Esophagus squamous epithelium (tissue), 5 donors: Measurements from ENCODE around the gene RIC8A. TPM values are rescaled to one million over a fixed set of nuclear protein-coding genes. Genes with fewer than 3 reads are reported as not detected.

ENCODE experiments used
- DNase-seq: peaks from one replicate; lab custom pipeline; 2025; lab: John Stamatoyannopoulos, UW
- H3K27ac ChIP-seq, 4 donors: fragments of 200-600 bp; sonication (generic); one replicate each; pipeline ENCODE4 v1.5.1; 2016 to 2019; ENCODE audit warnings: mild to moderate bottlenecking in 1 of 4
- H3K27me3 ChIP-seq, 4 donors: fragments of 200-600 bp; sonication (generic); 1 replicate in 3 of 4; 2 replicates in 1 of 4; pipeline versions ENCODE4 v1.5.1 to v1.6.0; 2017 to 2021; ENCODE audit warnings: antibody characterized with exemption in 1 of 4
- H3K36me3 ChIP-seq, 3 donors: fragments of 200-600 bp; sonication (generic); one replicate each; pipeline ENCODE4 v1.5.1; 2016 to 2019
- H3K4me1 ChIP-seq, 3 donors: fragments of 200-600 bp; sonication (generic); one replicate each; pipeline ENCODE4 v1.5.1; 2017 to 2019
- H3K4me3 ChIP-seq, 4 donors: fragments of 200-600 bp; sonication (generic); 1 replicate in 3 of 4; 2 replicates in 1 of 4; pipeline ENCODE4 v1.5.1; 2016 to 2019; ENCODE audit warnings: mild to moderate bottlenecking in 2 of 4, moderate library complexity in 1 of 4
- H3K9me3 ChIP-seq, 3 donors: fragments of 200-600 bp; sonication (generic); one replicate each; pipeline ENCODE4 v1.5.1; 2016 to 2019
- POLR2A ChIP-seq, 4 donors: fragments of 450-650 bp; IDR thresholded peaks; one replicate each; pipeline ENCODE4 v1.6.1; 2017; ENCODE audit warnings: antibody characterized with exemption in 4 of 4, mild to moderate bottlenecking in 4 of 4, moderate library complexity in 3 of 4
- WGBS, 2 donors: methylation state at CpG; one replicate each; pipeline ENCODE4 v1.1.5; 2018; 5-methylcytosine and 5-hydroxymethylcytosine counted together
- intact Hi-C: fragments of 100-400 bp; cut with DNase I; formaldehyde crosslinking; loops from one replicate; pipeline ENCODE4 v1.15.0; 2022
- total RNA-seq, 4 donors: library from RNA; depleted of rRNA; stranded (reverse); fragments of >200 nt; gene quantifications; one replicate each; pipeline ENCODE4 v1.1.0, GENCODE V29; 2016
- TF ChIP-seq, protein P1 (sequence below), 6 experiments: fragments of 450-650 bp in 4 of 6; fragments of 200-600 bp in 2 of 6; sonication (generic) in 2 of 6; IDR thresholded peaks; one replicate each; pipeline ENCODE4 v1.5.1; 2016 to 2019; ENCODE audit warnings: antibody characterized with exemption in 6 of 6, mild to moderate bottlenecking in 4 of 6, moderate library complexity in 4 of 6
- donor health status: DM: yes; HTN: yes; CAD: no.

The RIC8A gene
- total RNA-seq, 4 donors from 2014 or later = 48.3 to 71.1 (median 60.2) TPM

DNA sequence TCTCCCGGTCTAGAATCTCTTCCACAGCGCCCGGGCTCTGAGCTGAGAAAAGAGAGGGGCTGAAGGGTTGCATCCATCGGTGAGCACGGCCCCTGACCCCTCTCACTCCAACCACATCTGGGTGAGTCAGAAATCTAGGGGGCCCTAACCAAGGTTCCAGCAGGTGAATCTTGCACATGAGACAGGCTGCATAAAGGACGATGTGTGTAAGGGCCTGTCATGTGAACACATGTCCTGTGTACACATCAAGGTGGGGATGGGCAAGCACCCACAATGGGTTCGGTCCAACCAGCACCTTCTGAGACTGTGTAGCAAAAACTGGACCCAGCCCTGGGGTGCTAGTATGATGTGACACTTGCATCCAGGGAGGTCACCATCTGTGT lies 1.5 kb upstream of the RIC8A start:
- 40 to 74% methylated on average over 1 to 3 of the region's 7 CpGs for WGBS, 2 donors
- peak overlapping the region; percentile 80 to 100 (median 90) for H3K4me3 ChIP-seq
- DNase-seq = no peak
- H3K27ac ChIP-seq = peak overlapping the region in 3 of 4 donors; percentile 96 to 100 (median 98)
- H3K27me3 ChIP-seq = no peaks in the 10 kb centered on the region
- peaks cover 29 to 66% (median 30%) of the 10 kb centered on the region in 3 donors for H3K4me1 ChIP-seq
- no peaks in the 10 kb centered on the region for H3K9me3 ChIP-seq
- H3K36me3 ChIP-seq = peaks cover 12 to 61% (median 22%) of the 10 kb centered on the region in 3 donors
- intact Hi-C loops = no loop called here
- TF ChIP-seq, protein P1, sequence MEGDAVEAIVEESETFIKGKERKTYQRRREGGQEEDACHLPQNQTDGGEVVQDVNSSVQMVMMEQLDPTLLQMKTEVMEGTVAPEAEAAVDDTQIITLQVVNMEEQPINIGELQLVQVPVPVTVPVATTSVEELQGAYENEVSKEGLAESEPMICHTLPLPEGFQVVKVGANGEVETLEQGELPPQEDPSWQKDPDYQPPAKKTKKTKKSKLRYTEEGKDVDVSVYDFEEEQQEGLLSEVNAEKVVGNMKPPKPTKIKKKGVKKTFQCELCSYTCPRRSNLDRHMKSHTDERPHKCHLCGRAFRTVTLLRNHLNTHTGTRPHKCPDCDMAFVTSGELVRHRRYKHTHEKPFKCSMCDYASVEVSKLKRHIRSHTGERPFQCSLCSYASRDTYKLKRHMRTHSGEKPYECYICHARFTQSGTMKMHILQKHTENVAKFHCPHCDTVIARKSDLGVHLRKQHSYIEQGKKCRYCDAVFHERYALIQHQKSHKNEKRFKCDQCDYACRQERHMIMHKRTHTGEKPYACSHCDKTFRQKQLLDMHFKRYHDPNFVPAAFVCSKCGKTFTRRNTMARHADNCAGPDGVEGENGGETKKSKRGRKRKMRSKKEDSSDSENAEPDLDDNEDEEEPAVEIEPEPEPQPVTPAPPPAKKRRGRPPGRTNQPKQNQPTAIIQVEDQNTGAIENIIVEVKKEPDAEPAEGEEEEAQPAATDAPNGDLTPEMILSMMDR (IDR thresholded peaks at IDR 0.05) = no peak
- TF ChIP-seq POLR2A (IDR thresholded peaks at IDR 0.05) = no peak

DNA sequence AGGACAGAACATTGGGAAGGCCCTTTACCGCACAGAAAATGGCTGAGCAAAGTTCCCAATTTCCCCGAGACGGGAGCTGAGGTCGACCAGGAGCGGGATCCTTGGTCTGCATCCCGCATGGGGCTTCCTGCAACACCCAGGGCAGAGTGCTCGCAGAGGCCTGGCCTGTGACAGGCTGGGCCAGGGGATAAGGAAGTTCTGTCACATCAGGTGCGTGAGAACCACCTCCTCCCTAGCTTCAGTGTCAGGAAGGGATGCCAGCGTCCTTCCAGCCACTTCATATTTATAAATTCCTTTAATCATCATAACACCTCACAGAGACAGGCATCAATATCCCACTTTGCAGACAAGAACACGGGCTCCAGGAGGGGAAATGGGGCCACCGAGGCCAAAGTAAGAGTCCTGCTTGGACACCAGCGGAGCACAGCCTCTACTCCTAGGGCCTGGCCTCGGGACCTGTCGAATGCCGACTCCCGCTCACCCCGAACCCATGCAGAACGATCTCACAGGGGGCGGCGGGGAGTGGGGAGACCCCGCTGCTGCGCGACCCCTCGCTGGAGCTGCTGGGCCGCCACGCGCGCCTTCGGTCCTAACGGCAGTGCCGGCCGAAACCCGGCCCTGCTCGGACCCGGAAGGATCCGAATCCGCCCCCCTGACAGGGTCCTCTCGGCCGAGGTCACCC lies 841 bp upstream of the RIC8A start:
- TF ChIP-seq, protein P1 (IDR thresholded peaks at IDR 0.05) = no peak
- no peak for TF ChIP-seq POLR2A (IDR thresholded peaks at IDR 0.05)
- no peaks in the 10 kb centered on the region for H3K27me3 ChIP-seq
- peak overlapping the region; percentile 96 to 100 (median 98) for H3K27ac ChIP-seq
- H3K9me3 ChIP-seq = no peaks in the 10 kb centered on the region
- 3 to 5% methylated on average over 11 to 14 of the region's 39 CpGs for WGBS, 2 donors
- peaks cover 29 to 72% (median 30%) of the 10 kb centered on the region in 3 donors for H3K4me1 ChIP-seq
- H3K36me3 ChIP-seq = peaks cover 19 to 62% (median 29%) of the 10 kb centered on the region in 3 donors
- no peak for DNase-seq
- intact Hi-C loops = no loop called here
- H3K4me3 ChIP-seq = peak overlapping the region; percentile 80 to 100 (median 90)

DNA sequence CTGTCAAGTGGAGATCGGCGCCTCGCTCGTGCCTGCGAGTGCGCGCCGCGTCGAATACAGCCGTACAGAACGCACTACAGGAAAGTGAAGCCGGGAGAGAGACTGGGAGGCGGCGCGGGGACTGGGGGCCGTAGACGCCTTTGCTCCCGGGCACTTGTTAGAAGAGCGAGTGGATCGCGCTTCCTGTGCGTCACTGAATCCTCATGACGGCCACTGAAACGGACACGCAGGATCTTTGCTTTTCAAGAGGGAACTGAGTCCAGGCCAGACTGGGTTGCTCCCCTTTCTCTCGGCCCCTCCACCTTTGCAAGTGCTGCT lies 314 bp downstream of the RIC8A start:
- H3K36me3 ChIP-seq = peaks cover 29 to 67% (median 32%) of the 10 kb centered on the region in 3 donors
- peaks cover 29 to 69% (median 30%) of the 10 kb centered on the region in 3 donors for H3K4me1 ChIP-seq
- H3K27me3 ChIP-seq = no peaks in the 10 kb centered on the region
- 0% methylated on average over 2 to 21 of the region's 27 CpGs for WGBS, 2 donors
- no peaks in the 10 kb centered on the region for H3K9me3 ChIP-seq
- intact Hi-C loops = no loop called here
- DNase-seq = no peak
- H3K4me3 ChIP-seq = peak overlapping the region; percentile 80 to 100 (median 90)
- TF ChIP-seq POLR2A (IDR thresholded peaks at IDR 0.05) = no peak
- TF ChIP-seq, protein P1 (IDR thresholded peaks at IDR 0.05) = no peak
- peak overlapping the region; percentile 96 to 100 (median 98) for H3K27ac ChIP-seq

DNA sequence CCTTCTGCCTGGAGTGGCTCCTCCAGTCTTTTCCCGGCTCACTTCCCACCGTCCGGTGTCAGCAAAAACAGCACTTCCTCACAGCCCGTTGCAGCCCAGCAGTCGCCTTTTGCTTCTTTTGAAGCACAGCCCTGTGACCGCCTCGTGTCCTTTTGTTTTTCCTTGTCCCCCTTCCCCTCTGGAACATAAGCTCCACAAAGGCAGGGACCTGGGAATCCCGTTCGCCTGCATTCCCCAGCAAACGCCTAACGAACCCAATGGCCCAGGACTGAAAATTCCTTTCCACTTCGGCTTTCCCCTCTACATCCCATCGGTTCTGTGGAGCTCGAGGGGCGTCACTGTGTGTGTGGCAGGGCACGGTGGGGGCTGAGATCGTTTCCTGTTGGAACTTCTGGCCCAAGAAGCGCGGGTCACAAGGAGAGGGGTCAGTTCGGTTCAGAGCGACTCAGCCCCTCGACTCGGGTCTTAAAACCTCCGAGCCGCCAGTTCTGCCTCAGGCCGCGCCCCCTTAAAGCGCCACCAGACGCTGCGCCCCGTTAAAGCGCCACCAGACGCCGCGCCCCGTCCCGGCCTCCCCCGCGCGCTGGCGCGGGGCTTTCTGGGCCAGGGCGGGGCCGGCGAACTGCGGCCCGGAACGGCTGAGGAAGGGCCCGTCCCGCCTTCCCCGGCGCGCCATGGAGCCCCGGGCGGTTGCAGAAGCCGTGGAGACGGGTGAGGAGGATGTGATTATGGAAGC lies 841 bp downstream of the RIC8A start:
- intact Hi-C loops = no loop called here
- Histone ChIP-seq H3K27ac (peak overlapping the region; percentile 96 to 100 (median 98)), H3K4me1 (peaks cover 29 to 64% (median 30%) of the 10 kb centered on the region in 3 donors), H3K4me3 (peak overlapping the region; percentile 80 to 100 (median 90)), H3K36me3 (peaks cover 34 to 67% (median 37%) of the 10 kb centered on the region in 3 donors), H3K9me3 (no peaks in the 10 kb centered on the region), H3K27me3 (no peaks in the 10 kb centered on the region)
- WGBS, 2 donors = 0% methylated on average over 13 to 22 of the region's 57 CpGs
- DNase-seq = no peak
- peak in 3 of 4 donors; percentile 78 to 94 (median 89) for TF ChIP-seq POLR2A (IDR thresholded peaks at IDR 0.05)
- TF ChIP-seq, protein P1 (IDR thresholded peaks at IDR 0.05) = peak in 3 of 6 experiments; percentile 7 to 24 (median 10)

DNA sequence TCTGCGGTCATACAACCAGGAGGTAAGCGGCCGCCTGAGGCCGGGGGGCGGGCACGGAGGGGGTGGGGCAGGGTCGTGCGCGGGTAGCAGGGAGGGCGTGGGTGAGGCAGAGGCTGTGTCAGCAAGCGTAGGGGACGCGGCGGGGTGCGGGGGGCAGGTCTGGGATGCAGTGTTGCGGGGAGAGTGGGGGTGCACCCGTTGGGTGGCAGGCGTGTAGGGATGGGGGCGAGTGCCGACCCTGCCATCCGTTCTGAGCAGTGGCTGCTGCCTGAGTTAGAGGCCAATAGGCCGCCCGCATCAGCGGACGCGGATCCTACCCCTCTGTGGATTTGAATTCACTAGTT lies 1.4 kb downstream of the RIC8A start:
- Histone ChIP-seq H3K27ac (peak overlapping the region; percentile 96 to 100 (median 98)), H3K9me3 (no peaks in the 10 kb centered on the region), H3K27me3 (no peaks in the 10 kb centered on the region), H3K4me3 (peak overlapping the region; percentile 80 to 100 (median 90)), H3K36me3 (peaks cover 35 to 67% (median 35%) of the 10 kb centered on the region in 3 donors), H3K4me1 (peaks cover 29 to 58% (median 30%) of the 10 kb centered on the region in 3 donors)
- TF ChIP-seq, protein P1 (IDR thresholded peaks at IDR 0.05) = no peak
- TF ChIP-seq POLR2A (IDR thresholded peaks at IDR 0.05) = no peak
- WGBS, 2 donors = 1% methylated on average over 12 to 14 of the region's 26 CpGs
- no peak for DNase-seq
- intact Hi-C loops = no loop called here
